BE2C (cell line): Measurements from ENCODE around the gene POFUT2.

Experiments used
- DNase-seq: peaks from one replicate; pipeline ENCODE4 v3.0.0-alpha.2; 2020
- H3K27me3 ChIP-seq: fragments of 250-450 bp; sonication (Bioruptor Pico); 2 replicates; pipeline ENCODE4 v1.5.1; 2020; ENCODE audit warnings: mild to moderate bottlenecking
- H3K36me3 ChIP-seq: fragments of 250-450 bp; sonication (Bioruptor Pico); 2 replicates; pipeline ENCODE4 v1.5.1; 2020; ENCODE audit warnings: mild to moderate bottlenecking
- H3K4me1 ChIP-seq: fragments of 250-450 bp; sonication (Bioruptor Pico); 2 replicates; pipeline ENCODE4 v1.5.1; 2020
- H3K4me3 ChIP-seq: 2 replicates; pipeline ENCODE4 v1.5.1; 2011; ENCODE audit warnings: low read depth, low read length
- H3K9me3 ChIP-seq: fragments of 250-450 bp; sonication (Bioruptor Pico); 2 replicates; pipeline ENCODE4 v1.5.1; 2020
- CTCF ChIP-seq: IDR thresholded peaks from 2 replicates; pipeline ENCODE4 v1.5.1; 2012; ENCODE audit warnings: mild to moderate bottlenecking, low read depth, low read length

Gene POFUT2

GRCh38 chr21:45251635-45252447 lies 35.9 kb downstream of the POFUT2 start:
- H3K4me1 ChIP-seq, result no peaks in the 10 kb centered on the region; the same call in 1 of the 2 replicates

GRCh38 chr21:45250914-45251634 lies 36.6 kb downstream of the POFUT2 start:
- DNase-seq, result no peak
- no peaks in the 10 kb centered on the region; the same call in 1 of the 2 replicates for H3K27me3 ChIP-seq
- H3K4me1 ChIP-seq, result no peaks in the 10 kb centered on the region; the same call in 1 of the 2 replicates
- no peak overlapping the region for H3K4me3 ChIP-seq
- no peaks in the 10 kb centered on the region for H3K9me3 ChIP-seq
- TF ChIP-seq CTCF, result no peak
- H3K36me3 ChIP-seq, result no peaks in the 10 kb centered on the region

More at GRCh38 chr21:45251635-45252447, 35.9 kb downstream of the POFUT2 start:
- Histone ChIP-seq H3K4me3 (no peak overlapping the region), H3K9me3 (no peaks in the 10 kb centered on the region), H3K27me3 (no peaks in the 10 kb centered on the region; the same call in 1 of the 2 replicates), H3K36me3 (no peaks in the 10 kb centered on the region)
- no peak for TF ChIP-seq CTCF
- DNase-seq, result no peak

GRCh38 chr21:45250272-45250671 lies 37.4 kb downstream of the POFUT2 start:
- TF ChIP-seq CTCF, result no peak
- no peak overlapping the region for H3K4me3 ChIP-seq
- no peaks in the 10 kb centered on the region for H3K36me3 ChIP-seq
- DNase-seq, result no peak
- H3K27me3 ChIP-seq, result no peaks in the 10 kb centered on the region; the same call in 1 of the 2 replicates
- H3K9me3 ChIP-seq, result no peaks in the 10 kb centered on the region
- H3K4me1 ChIP-seq, result no peaks in the 10 kb centered on the region; the same call in 1 of the 2 replicates

DNA sequence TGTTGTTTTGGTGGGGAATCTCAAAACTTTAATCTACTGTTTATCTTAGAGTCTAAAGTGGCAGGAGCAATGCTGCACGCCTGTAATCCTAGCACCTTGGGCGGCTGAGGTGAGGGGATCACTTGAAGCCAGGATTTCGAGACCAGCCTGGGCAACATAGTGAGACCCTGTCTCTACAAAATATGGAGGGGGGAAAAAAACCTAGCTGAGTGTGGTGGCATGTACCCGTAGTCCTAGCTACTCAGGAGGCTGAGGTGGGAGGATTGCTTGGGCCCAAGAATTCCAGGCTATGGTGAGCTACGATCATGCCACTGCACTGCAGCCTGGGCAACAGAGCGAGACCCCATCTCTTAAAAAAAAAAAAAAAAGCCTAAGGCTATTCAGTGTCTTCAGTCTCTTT lies 38.1 kb downstream of the POFUT2 start:
- TF ChIP-seq CTCF, result no peak
- Histone ChIP-seq H3K4me3 (no peak overlapping the region), H3K4me1 (no peaks in the 10 kb centered on the region; the same call in 1 of the 2 replicates), H3K9me3 (no peaks in the 10 kb centered on the region), H3K36me3 (no peaks in the 10 kb centered on the region), H3K27me3 (no peaks in the 10 kb centered on the region; the same call in 1 of the 2 replicates)
- no peak for DNase-seq

DNA sequence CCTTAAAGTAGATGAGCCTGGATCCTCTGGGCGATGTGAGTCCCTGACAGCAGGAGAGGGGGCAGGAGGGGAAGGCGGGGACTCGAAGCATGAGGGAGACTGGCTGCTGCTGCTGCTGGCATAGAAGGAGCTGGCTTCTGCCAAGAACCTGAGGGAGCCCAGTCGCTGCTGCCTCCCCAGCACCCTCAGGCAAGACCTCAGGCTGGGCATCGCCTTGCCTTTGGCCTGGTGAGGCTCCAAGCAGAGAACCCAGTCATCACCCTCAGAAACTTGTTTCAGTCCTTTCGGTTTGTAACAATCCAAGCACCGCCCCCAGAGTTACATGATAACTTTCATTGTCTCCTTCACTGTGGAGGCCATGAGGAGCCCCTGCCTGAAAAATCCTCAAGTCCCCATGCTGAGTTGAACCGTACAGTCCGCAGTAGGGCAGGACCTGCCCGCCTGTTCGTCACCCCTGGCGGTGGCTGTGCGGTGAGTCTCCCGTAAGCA lies 38.8 kb downstream of the POFUT2 start:
- Histone ChIP-seq H3K4me3 (peak overlapping the region; percentile 55), H3K9me3 (no peaks in the 10 kb centered on the region), H3K36me3 (no peaks in the 10 kb centered on the region), H3K4me1 (no peaks in the 10 kb centered on the region; the same call in 1 of the 2 replicates), H3K27me3 (no peaks in the 10 kb centered on the region; the same call in 1 of the 2 replicates)
- TF ChIP-seq CTCF, result no peak
- peak; percentile 49 for DNase-seq
